HepG2 (cell line): ENCODE measurements around the gene COA1. TPM values are rescaled to one million over a fixed set of nuclear protein-coding genes. Genes with fewer than 3 reads are reported as not detected.

ENCODE experiments used
- CBX5 ChIP-seq: sonication (generic); formaldehyde crosslinking; IDR thresholded peaks from 2 replicates; pipeline ENCODE4 v1.4.0; 2020; ENCODE audit warnings: missing genetic modification reagents, borderline replicate concordance
- SMAD3 ChIP-seq: sonication (generic); formaldehyde crosslinking; IDR thresholded peaks from 2 replicates; pipeline ENCODE4 v1.4.0; 2020; ENCODE audit warnings: missing genetic modification reagents
- SOX6 ChIP-seq, 2 experiments: fragments of 450-650 bp in 1 of 2; sonication (generic) in 1 of 2; formaldehyde crosslinking in 1 of 2; IDR thresholded peaks; 2 replicates each; pipeline versions ENCODE4 v1.4.0 to v1.6.1; 2017 to 2020; ENCODE audit warnings: antibody characterized with exemption in 1 of 2, mild to moderate bottlenecking in 1 of 2, missing genetic modification reagents in 1 of 2
- TEAD3 ChIP-seq: optimal IDR thresholded peaks from 2 replicates; pipeline ENCODE3; 2016; ENCODE audit warnings: borderline replicate concordance
- UBTF ChIP-seq: sonication (generic); formaldehyde crosslinking; IDR thresholded peaks from 2 replicates; pipeline ENCODE4 v1.4.0; 2020; ENCODE audit warnings: mild to moderate bottlenecking, missing genetic modification reagents
- ZBTB37 ChIP-seq: sonication (generic); formaldehyde crosslinking; IDR thresholded peaks from 2 replicates; pipeline ENCODE4 v1.4.0; 2020; ENCODE audit warnings: mild to moderate bottlenecking, missing genetic modification reagents
- ZNF160 ChIP-seq: sonication (generic); formaldehyde crosslinking; IDR thresholded peaks from 2 replicates; pipeline ENCODE4 v1.8.0; 2022; ENCODE audit warnings: mild to moderate bottlenecking, inconsistent platforms, missing genetic modification reagents
- ZNF24 ChIP-seq: fragments of 450-650 bp; IDR thresholded peaks from 2 replicates; pipeline ENCODE4 v1.6.1; 2017; ENCODE audit warnings: antibody characterized with exemption, mild to moderate bottlenecking
- ZNF383 ChIP-seq: sonication (generic); formaldehyde crosslinking; IDR thresholded peaks from 2 replicates; pipeline ENCODE4 v1.4.0; 2020; ENCODE audit warnings: missing genetic modification reagents, mild to moderate bottlenecking, borderline replicate concordance
- ZNF414 ChIP-seq: sonication (generic); formaldehyde crosslinking; IDR thresholded peaks from 2 replicates; pipeline ENCODE4 v1.5.0; 2020; ENCODE audit warnings: missing genetic modification reagents
- ZNF710 ChIP-seq: sonication (generic); formaldehyde crosslinking; IDR thresholded peaks from 2 replicates; pipeline ENCODE4 v1.5.0; 2020; ENCODE audit warnings: mild to moderate bottlenecking, missing genetic modification reagents, borderline replicate concordance
- ZNF816 ChIP-seq: sonication (generic); formaldehyde crosslinking; IDR thresholded peaks from 2 replicates; pipeline ENCODE4 v1.8.0; 2022; ENCODE audit warnings: missing genetic modification reagents, mild to moderate bottlenecking, borderline replicate concordance
- polyA plus RNA-seq, 8 experiments: library from polyadenylated mRNA; depleted of rRNA in 3 of 8; stranded (reverse) in 7 of 8; unstranded in 1 of 8; fragments of >200 nt; fragmentation: Illumina TruSeq in 4 of 8; extraction: Trizol in 4 of 8; gene quantifications; 2 replicates each; pipeline versions ENCODE4 v1.2.1 to v1.2.3, GENCODE V29; 2011 to 2016; ENCODE audit warnings: low read depth in 4 of 8, missing spikeins in 1 of 8, mixed read lengths in 1 of 8; ENCODE audit not compliant: insufficient read depth in 1 of 8
- total RNA-seq, 5 experiments: library from RNA; depleted of rRNA; stranded (reverse); fragments of >200 nt; fragmentation: Illumina TruSeq; extraction: Trizol; gene quantifications; 2 replicates each; pipeline ENCODE4 v1.2.3, GENCODE V29; 2016; ENCODE audit warnings: low read depth in 1 of 5

COA1 gene
- total and polyA plus RNA-seq, 2 of the 13 experiments (the other 11 are each of a cell fraction or from before 2014, with no cell fraction given) = 33.2 to 65.7 TPM

- peak; percentile 35; the same call in 1 of the 2 replicates for TF ChIP-seq UBTF (CRISPR knock-in tag)
- peak; percentile 26; the same call in 1 of the 2 replicates for TF ChIP-seq SMAD3 (CRISPR knock-in tag)
- peak; percentile 37; the same call in 1 of the 2 replicates for TF ChIP-seq ZNF414
- no peak for TF ChIP-seq ZNF383
- TF ChIP-seq ZNF160 = no peak
- TF ChIP-seq ZNF710 (CRISPR knock-in tag) = peak; percentile 78; the same call in 1 of the 2 replicates
- TF ChIP-seq ZBTB37 (CRISPR knock-in tag) = no peak
- TF ChIP-seq SOX6 (IDR thresholded peaks at IDR 0.05) = no peak
- peak; percentile 96 for TF ChIP-seq SOX6 (CRISPR knock-in tag; IDR thresholded peaks at IDR 0.05)
- TF ChIP-seq ZNF816 (CRISPR knock-in tag) = no peak
- peak; percentile 91 for TF ChIP-seq TEAD3
- TF ChIP-seq ZNF24 = peak; percentile 49; the same call in 1 of the 2 replicates
- no peak for TF ChIP-seq CBX5 (CRISPR knock-in tag)
Measured at GRCh38 chr7:43639858-43640491, 89.3 kb downstream of the COA1 start (continued).
